ENCODE results near the gene GPC6.

DNA sequence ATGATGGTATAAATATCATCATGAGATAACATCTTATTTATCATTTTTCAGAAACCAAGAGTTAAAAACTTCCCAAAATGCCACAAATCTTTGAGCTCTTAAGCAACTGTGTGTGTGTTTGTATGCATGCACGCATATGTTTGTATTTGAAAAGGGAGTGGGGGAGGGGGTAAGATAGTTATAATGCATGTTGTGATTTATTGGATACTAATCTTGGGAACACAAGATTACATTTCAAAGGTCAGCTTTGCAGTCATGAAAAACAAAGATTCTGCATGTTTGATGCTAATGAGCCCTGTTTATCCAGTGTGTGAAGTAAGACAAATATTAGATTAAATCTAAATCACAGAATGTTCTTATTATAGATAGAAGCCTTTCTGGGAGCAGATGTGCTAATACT, 897.0 kb downstream of the GPC6 start:
- no peak for TF ChIP-seq SMARCA5 (IDR thresholded peaks at IDR 0.05)
- TF ChIP-seq, protein P1, sequence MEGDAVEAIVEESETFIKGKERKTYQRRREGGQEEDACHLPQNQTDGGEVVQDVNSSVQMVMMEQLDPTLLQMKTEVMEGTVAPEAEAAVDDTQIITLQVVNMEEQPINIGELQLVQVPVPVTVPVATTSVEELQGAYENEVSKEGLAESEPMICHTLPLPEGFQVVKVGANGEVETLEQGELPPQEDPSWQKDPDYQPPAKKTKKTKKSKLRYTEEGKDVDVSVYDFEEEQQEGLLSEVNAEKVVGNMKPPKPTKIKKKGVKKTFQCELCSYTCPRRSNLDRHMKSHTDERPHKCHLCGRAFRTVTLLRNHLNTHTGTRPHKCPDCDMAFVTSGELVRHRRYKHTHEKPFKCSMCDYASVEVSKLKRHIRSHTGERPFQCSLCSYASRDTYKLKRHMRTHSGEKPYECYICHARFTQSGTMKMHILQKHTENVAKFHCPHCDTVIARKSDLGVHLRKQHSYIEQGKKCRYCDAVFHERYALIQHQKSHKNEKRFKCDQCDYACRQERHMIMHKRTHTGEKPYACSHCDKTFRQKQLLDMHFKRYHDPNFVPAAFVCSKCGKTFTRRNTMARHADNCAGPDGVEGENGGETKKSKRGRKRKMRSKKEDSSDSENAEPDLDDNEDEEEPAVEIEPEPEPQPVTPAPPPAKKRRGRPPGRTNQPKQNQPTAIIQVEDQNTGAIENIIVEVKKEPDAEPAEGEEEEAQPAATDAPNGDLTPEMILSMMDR (IDR thresholded peaks at IDR 0.05 in 2 of 3, conservative IDR thresholded peaks at IDR 0.05 in 1 of 3; ENCODE audit: insufficient read depth in 2 of 3, low read depth in 1 of 3, low read length in 3 of 3): no peak
- TF ChIP-seq, protein P2, sequence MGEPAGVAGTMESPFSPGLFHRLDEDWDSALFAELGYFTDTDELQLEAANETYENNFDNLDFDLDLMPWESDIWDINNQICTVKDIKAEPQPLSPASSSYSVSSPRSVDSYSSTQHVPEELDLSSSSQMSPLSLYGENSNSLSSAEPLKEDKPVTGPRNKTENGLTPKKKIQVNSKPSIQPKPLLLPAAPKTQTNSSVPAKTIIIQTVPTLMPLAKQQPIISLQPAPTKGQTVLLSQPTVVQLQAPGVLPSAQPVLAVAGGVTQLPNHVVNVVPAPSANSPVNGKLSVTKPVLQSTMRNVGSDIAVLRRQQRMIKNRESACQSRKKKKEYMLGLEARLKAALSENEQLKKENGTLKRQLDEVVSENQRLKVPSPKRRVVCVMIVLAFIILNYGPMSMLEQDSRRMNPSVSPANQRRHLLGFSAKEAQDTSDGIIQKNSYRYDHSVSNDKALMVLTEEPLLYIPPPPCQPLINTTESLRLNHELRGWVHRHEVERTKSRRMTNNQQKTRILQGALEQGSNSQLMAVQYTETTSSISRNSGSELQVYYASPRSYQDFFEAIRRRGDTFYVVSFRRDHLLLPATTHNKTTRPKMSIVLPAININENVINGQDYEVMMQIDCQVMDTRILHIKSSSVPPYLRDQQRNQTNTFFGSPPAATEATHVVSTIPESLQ (CRISPR knock-in tag; IDR thresholded peaks at IDR 0.05): no peak
- TF ChIP-seq ETV6 (IDR thresholded peaks at IDR 0.05; ENCODE audit: borderline replicate concordance in 1 of 2, low read depth in 2 of 2, low read length in 1 of 2): no peak
- TF ChIP-seq ETV6 (CRISPR knock-in tag; IDR thresholded peaks at IDR 0.05; ENCODE audit: borderline replicate concordance): no peak
- TF ChIP-seq, protein P3, sequence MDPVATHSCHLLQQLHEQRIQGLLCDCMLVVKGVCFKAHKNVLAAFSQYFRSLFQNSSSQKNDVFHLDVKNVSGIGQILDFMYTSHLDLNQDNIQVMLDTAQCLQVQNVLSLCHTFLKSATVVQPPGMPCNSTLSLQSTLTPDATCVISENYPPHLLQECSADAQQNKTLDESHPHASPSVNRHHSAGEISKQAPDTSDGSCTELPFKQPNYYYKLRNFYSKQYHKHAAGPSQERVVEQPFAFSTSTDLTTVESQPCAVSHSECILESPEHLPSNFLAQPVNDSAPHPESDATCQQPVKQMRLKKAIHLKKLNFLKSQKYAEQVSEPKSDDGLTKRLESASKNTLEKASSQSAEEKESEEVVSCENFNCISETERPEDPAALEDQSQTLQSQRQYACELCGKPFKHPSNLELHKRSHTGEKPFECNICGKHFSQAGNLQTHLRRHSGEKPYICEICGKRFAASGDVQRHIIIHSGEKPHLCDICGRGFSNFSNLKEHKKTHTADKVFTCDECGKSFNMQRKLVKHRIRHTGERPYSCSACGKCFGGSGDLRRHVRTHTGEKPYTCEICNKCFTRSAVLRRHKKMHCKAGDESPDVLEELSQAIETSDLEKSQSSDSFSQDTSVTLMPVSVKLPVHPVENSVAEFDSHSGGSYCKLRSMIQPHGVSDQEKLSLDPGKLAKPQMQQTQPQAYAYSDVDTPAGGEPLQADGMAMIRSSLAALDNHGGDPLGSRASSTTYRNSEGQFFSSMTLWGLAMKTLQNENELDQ (CRISPR knock-in tag; IDR thresholded peaks at IDR 0.05; ENCODE audit: borderline replicate concordance): no peak
- no peak for TF ChIP-seq EZH2 (IDR thresholded peaks at IDR 0.05; ENCODE audit: borderline replicate concordance, low read depth, low read length)
- no peak for TF ChIP-seq CBX8 (IDR thresholded peaks at IDR 0.05; ENCODE audit: borderline replicate concordance, extremely low read depth, low read depth, low read length, poor library complexity, severe bottlenecking)
- no peak for TF ChIP-seq SIX5 (IDR thresholded peaks at IDR 0.05; ENCODE audit: borderline replicate concordance in 1 of 2, insufficient read depth in 1 of 2, low read depth in 1 of 2, low read length in 2 of 2)
- TF ChIP-seq, protein P4, sequence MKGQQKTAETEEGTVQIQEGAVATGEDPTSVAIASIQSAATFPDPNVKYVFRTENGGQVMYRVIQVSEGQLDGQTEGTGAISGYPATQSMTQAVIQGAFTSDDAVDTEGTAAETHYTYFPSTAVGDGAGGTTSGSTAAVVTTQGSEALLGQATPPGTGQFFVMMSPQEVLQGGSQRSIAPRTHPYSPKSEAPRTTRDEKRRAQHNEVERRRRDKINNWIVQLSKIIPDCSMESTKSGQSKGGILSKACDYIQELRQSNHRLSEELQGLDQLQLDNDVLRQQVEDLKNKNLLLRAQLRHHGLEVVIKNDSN (CRISPR knock-in tag; IDR thresholded peaks at IDR 0.05): no peak
- TF ChIP-seq, protein P5, sequence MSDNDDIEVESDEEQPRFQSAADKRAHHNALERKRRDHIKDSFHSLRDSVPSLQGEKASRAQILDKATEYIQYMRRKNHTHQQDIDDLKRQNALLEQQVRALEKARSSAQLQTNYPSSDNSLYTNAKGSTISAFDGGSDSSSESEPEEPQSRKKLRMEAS (CRISPR knock-in tag; IDR thresholded peaks at IDR 0.05): no peak
- TF ChIP-seq, protein P6, sequence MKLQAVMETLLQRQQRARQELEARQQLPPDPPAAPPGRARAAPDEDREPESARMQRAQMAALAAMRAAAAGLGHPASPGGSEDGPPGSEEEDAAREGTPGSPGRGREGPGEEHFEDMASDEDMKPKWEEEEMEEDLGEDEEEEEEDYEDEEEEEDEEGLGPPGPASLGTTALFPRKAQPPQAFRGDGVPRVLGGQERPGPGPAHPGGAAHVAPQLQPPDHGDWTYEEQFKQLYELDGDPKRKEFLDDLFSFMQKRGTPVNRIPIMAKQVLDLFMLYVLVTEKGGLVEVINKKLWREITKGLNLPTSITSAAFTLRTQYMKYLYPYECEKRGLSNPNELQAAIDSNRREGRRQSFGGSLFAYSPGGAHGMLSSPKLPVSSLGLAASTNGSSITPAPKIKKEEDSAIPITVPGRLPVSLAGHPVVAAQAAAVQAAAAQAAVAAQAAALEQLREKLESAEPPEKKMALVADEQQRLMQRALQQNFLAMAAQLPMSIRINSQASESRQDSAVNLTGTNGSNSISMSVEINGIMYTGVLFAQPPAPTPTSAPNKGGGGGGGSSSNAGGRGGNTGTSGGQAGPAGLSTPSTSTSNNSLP (IDR thresholded peaks at IDR 0.05; ENCODE audit: borderline replicate concordance, low read depth, low read length): no peak
- TF ChIP-seq CREM (IDR thresholded peaks at IDR 0.05; ENCODE audit: low read depth): no peak
- TF ChIP-seq TEAD4 (IDR thresholded peaks at IDR 0.05; ENCODE audit: low read length): no peak
- TF ChIP-seq TEAD4 (CRISPR knock-in tag; IDR thresholded peaks at IDR 0.05; ENCODE audit: borderline replicate concordance): no peak
